ENCODE data around the gene DUXB.

The DUXB gene

GRCh38 chr16:75658175-75658574 lies 43.1 kb downstream of the DUXB start:
- no peak for DNase-seq

- no peak for DNase-seq
These were observed 47.3 kb downstream of the DUXB start for GRCh38 chr16:75653922-75654321.

- DNase-seq: peak; percentile 69 to 75
These were observed 52.8 kb downstream of the DUXB start for GRCh38 chr16:75648265-75649076.

GRCh38 chr16:75647492-75648264 lies 53.6 kb downstream of the DUXB start, which contains the start of the genes KARS1 and TERF2IP:
KARS1 (minus strand) TSS chr16:75647665; CDS start chr16:75647639, 26 bp downstream.
TERF2IP (plus strand) TSS chr16:75647773; CDS start chr16:75647883, 110 bp downstream.
- DNase-seq: peak; percentile 94 to 97

- peak in 1 of 2 donors; percentile 8 for DNase-seq
These were observed 54.2 kb downstream of the DUXB start for GRCh38 chr16:75647112-75647491.

GRCh38 chr16:75644240-75645012 lies 56.8 kb downstream of the DUXB start:
- DNase-seq: no peak

Data from inflammatory macrophage (primary cell).